ENCODE measurements around the gene RRAS2.

DNA sequence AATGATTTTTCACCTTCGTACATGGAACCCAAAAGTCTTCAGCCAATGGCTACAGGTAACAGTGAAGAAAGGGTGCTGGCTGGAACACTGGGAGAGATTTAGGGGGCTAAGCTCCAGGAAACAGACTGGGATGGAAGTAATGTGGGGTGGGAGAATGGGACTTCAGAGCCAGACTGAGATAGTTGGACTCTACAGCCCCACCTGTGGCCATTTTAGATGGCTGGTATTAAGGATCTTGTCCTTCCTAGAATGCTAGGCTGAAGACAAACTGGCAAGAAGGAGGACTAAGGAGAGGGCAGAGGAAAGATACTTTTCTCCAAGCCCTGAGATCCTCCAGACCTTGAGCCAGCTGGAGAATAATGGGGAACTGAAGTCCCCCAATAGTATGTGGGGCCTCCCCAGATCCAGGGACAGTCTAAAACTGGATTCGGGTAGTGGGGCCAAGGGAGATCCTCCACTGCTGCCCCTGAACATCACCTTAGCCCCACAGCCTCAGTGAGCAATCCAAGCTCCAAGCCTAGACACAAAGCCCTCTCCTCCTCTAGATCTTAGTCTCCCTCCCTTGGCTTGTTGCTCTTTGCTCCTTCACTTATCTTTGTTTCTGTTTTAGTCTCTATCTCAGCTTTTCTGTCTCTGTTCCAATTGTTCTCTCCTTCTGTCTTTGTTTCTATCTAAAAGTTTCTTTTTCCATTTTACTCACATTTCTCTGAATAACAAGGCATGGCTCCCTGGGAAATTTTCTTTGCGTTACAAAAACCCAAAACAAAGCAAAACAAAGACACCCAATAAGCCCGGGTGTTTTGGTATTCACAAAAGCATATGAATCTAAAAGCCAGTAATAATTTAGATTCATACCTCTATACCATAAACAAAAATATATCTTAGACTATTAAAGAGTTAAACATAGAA lies 16.2 kb upstream of the RRAS2 start:
- TF ChIP-seq CTCF (IDR thresholded peaks at IDR 0.05; ENCODE audit: borderline replicate concordance, extremely low read depth, low read length, poor library complexity, severe bottlenecking) = peak; percentile 20
- no peak for TF ChIP-seq EZH2 (IDR thresholded peaks at IDR 0.05; ENCODE audit: borderline replicate concordance, low read depth, low read length, severe bottlenecking)

Measured in DND-41 (cell line).